Measurements from ENCODE around the gene SLX4.

SLX4 gene

DNA sequence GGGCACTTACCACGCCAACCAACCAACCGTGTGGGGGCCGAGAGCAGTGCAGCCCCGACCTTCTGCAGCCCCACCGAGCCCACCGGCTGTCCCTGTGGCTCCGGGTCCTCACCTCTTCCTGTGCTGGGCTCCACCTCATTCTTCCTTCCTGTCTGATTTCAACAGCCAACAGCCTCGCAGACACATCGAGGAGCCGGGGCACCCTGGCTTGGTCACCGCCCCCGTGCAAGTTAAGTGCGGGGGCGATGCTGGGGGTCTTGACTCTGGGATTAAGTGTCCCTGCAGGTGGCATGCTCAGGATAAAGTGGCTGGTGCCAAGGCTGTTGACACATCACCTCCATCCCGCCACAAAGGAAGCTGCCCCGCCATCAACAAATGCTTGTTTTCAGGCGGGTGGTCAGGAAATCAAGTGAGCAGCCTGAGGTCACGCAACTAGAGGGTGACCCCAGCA is 34.1 kb downstream of the SLX4 start, which contains the start of gene NLRC3:
Gene NLRC3 (minus strand): TSS at position 102 of the 451 bp plus-strand sequence. CDS start 12,367 bp downstream, outside the sequence.
- no peak within 1 kb of the TSS for H3K27ac ChIP-seq
- TF ChIP-seq ZFX (IDR thresholded peaks at IDR 0.05) = no peak
- TF ChIP-seq, protein P1, sequence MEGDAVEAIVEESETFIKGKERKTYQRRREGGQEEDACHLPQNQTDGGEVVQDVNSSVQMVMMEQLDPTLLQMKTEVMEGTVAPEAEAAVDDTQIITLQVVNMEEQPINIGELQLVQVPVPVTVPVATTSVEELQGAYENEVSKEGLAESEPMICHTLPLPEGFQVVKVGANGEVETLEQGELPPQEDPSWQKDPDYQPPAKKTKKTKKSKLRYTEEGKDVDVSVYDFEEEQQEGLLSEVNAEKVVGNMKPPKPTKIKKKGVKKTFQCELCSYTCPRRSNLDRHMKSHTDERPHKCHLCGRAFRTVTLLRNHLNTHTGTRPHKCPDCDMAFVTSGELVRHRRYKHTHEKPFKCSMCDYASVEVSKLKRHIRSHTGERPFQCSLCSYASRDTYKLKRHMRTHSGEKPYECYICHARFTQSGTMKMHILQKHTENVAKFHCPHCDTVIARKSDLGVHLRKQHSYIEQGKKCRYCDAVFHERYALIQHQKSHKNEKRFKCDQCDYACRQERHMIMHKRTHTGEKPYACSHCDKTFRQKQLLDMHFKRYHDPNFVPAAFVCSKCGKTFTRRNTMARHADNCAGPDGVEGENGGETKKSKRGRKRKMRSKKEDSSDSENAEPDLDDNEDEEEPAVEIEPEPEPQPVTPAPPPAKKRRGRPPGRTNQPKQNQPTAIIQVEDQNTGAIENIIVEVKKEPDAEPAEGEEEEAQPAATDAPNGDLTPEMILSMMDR (conservative IDR thresholded peaks at IDR 0.05) = no peak

DNA sequence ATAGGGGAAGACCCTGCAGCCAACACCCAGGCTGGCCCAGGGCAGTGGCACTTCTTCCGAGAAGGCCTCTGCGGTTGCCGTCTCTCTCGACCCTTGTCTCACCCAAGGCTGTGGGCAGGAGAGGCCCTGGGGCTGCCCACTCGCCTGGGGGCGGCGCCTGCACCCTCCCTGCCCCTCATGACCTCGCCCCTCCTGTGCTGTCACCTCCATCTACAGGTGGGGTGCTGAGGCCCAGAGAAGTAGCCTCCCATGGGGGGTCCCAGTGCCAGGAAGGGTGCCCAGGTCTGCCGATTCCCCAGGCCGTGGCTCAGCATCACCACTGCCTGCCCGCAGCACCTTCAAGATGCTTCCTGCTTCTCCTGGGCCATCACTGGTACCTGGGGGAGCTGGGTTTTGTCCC is 35.2 kb downstream of the SLX4 start:
- TF ChIP-seq, protein P1 (conservative IDR thresholded peaks at IDR 0.05) = no peak
- no peak for TF ChIP-seq ZFX (IDR thresholded peaks at IDR 0.05)
- no peak overlapping the region for H3K27ac ChIP-seq

DNA sequence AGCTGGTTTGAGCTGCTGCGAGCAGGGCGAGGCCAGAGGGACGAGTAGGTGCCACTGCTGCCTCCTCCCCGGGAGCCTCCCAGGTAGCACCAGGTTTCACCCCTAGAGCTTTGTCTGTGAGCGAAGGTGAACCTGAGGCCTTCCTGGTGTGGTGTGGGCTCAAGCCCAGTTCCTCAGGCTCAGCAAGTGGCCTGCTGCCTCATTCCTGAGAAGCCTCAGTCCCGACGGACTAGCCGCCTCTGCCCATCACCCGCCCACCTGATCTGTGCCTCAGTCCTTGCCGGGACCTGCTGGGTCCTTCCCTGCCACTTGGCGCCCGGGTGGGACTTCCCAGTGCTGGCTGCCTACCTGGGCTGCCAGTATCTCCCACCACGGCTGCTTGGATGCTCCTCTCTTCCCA is 35.9 kb downstream of the SLX4 start:
- no peak for TF ChIP-seq ZFX (IDR thresholded peaks at IDR 0.05)
- TF ChIP-seq, protein P1 (conservative IDR thresholded peaks at IDR 0.05) = no peak
- H3K27ac ChIP-seq = no peak overlapping the region

DNA sequence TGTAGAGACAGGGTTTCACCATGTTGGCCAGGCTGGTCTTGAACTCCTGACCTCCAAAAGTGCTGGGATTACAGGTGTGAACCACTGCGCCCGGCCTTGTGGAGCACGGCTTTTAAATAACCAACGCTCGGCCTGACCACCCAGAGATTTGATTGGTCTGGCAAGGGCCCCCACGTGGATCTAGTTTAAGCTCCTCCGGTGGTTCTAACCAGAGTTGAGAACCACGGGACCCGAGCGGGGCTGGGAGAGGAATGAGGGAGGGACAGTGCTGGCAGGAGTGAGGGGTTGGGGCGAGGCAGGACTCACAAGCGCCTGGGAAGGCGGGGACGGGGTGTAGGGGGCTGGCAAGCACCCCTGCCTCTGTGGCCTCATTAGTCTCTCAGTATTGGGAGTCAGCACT is 37.2 kb downstream of the SLX4 start:
- no peak for TF ChIP-seq ZFX (IDR thresholded peaks at IDR 0.05)
- TF ChIP-seq, protein P1 (conservative IDR thresholded peaks at IDR 0.05) = no peak

DNA sequence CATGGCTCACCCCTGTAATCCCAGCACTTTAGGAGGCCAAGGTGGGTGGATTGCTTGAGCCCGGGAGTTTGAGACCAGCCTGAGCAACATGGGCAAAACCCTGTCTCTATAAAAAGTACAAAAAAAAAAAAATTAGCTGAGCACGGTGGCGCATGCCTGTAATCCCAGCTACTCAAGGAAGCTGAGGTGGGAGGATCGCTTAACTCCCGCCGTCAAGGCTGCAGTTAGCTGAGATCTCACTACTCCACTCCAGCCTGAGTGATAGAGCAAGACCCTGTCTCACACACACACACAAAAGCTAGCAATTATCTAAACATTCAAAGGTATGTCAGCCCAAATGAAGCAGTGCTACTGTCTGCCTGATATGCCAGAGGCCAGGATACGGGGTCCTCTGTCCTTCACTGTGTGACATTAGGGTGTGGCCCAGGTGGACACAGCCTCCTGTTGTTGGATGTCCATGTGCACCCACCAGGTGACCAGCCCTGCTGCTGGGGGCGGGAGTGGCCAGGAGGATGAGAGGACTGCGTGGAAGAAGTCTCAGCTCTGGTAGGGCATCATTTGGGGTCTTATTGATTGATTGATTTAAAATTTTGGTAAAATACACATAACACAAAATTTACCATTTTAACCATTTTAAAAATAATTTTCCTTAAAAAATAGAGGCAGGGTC is 38.1 kb downstream of the SLX4 start:
- TF ChIP-seq, protein P1 (conservative IDR thresholded peaks at IDR 0.05) = no peak
- TF ChIP-seq ZFX (IDR thresholded peaks at IDR 0.05) = no peak
- H3K27ac ChIP-seq = no peak overlapping the region

More for the DNA sequence above, 37.2 kb downstream of the SLX4 start:
- H3K27ac ChIP-seq = no peak overlapping the region

DNA sequence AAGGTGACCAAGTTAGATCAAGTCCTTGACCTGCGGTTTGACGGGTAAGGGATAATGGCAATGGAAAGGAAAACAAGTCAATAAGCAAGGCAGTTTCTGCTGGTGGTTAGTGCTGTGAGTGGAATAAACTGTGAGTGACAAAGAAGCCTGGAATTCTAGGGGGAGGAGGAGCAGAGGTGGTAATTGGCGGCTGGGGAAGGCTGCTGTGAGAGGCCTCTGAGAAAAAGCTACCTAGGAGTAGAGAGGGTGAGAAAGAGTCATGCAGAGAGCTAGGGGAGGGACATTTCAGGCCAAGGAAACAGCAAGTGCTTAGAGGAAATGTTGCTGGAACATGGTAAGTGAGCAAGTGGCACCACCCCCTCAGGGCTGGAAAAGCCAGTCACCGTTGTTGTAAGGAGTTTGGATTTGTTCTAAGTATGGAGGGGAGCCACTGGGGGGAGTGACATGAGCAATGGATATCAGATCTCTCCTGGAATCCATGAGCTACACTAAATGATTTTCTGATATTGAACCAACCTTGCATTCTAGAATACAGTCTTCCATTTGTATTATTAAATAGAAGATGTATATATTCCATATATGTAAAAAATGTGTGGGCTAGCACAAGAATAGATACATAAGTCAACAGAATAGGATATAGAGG is 40.9 kb downstream of the SLX4 start:
- no peak overlapping the region for H3K27ac ChIP-seq
- TF ChIP-seq ZFX (IDR thresholded peaks at IDR 0.05) = no peak
- TF ChIP-seq, protein P1 (conservative IDR thresholded peaks at IDR 0.05) = no peak

DNA sequence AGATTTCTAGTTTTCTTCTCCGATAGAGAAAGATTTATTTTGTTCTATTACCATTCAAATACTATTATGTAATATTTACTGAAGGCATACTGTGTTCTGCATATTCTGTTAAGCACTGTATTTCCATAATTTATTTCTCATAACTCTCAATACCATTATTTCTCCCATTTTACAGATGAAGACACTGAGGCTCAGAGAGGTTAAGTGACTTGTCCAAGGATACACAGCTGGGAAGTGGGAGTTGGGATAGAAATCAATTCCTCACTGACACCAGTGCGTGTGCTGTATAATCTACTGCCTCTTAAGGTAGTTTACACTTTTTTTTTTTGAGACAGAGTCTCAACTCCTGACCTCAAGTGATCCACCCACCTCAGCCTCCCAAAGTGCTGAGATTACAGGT is 41.6 kb downstream of the SLX4 start:
- no peak overlapping the region for H3K27ac ChIP-seq
- TF ChIP-seq, protein P1 (conservative IDR thresholded peaks at IDR 0.05) = no peak
- TF ChIP-seq ZFX (IDR thresholded peaks at IDR 0.05) = no peak

All from C4-2B (cell line).